ENCODE results near the gene MAGI2.

DNA sequence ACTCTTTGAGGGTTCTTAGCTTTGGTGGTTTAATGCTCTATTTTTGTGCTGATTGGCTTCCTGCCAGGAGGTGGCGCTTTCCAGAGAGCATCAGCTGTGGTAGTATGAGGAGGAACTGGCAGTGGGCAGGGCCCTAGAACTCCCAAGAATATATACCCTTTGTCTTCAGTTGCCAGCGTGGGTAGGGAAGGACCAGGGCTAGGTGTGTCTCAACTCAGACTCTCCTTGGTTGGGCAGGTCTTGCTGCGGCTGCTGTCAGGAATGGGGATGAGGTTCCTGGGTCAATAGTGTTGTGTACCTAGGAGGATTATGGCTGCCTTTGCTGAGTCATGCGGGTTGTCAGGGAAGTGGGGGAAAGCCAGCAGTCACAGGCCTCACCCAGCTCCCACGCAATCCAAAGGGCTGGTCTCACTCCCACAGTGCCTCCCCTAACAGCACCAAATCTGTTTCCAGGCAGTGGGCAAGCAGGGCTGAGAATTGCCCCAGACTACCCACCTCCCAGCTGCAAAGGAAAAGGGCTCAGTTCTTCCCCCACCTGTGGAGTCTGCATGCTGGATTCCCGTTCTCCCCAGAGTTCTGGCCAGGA lies 1463.4 kb downstream of the MAGI2 start:
- TF ChIP-seq ZNF70 (CRISPR knock-in tag; IDR thresholded peaks at IDR 0.05), result no peak
- no peak for TF ChIP-seq ARNTL (CRISPR knock-in tag; IDR thresholded peaks at IDR 0.05; ENCODE audit: borderline replicate concordance, low read depth)
- no peak for TF ChIP-seq RARB (CRISPR knock-in tag; IDR thresholded peaks at IDR 0.05)
- TF ChIP-seq, protein P1, sequence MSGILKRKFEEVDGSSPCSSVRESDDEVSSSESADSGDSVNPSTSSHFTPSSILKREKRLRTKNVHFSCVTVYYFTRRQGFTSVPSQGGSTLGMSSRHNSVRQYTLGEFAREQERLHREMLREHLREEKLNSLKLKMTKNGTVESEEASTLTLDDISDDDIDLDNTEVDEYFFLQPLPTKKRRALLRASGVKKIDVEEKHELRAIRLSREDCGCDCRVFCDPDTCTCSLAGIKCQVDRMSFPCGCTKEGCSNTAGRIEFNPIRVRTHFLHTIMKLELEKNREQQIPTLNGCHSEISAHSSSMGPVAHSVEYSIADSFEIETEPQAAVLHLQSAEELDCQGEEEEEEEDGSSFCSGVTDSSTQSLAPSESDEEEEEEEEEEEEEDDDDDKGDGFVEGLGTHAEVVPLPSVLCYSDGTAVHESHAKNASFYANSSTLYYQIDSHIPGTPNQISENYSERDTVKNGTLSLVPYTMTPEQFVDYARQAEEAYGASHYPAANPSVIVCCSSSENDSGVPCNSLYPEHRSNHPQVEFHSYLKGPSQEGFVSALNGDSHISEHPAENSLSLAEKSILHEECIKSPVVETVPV (CRISPR knock-in tag; IDR thresholded peaks at IDR 0.05), result no peak
- TF ChIP-seq, protein P2, sequence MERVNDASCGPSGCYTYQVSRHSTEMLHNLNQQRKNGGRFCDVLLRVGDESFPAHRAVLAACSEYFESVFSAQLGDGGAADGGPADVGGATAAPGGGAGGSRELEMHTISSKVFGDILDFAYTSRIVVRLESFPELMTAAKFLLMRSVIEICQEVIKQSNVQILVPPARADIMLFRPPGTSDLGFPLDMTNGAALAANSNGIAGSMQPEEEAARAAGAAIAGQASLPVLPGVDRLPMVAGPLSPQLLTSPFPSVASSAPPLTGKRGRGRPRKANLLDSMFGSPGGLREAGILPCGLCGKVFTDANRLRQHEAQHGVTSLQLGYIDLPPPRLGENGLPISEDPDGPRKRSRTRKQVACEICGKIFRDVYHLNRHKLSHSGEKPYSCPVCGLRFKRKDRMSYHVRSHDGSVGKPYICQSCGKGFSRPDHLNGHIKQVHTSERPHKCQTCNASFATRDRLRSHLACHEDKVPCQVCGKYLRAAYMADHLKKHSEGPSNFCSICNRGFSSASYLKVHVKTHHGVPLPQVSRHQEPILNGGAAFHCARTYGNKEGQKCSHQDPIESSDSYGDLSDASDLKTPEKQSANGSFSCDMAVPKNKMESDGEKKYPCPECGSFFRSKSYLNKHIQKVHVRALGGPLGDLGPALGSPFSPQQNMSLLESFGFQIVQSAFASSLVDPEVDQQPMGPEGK (CRISPR knock-in tag; IDR thresholded peaks at IDR 0.05; ENCODE audit: borderline replicate concordance), result no peak
- TF ChIP-seq ZFP3 (CRISPR knock-in tag; IDR thresholded peaks at IDR 0.05), result no peak
- TF ChIP-seq SNAI2 (CRISPR knock-in tag; IDR thresholded peaks at IDR 0.05), result no peak

Measured in SK-N-SH treated with all-trans-retinoic acid at 6 μM for 48 hours (cell line).